Neutrophil (primary cell): ENCODE data around the gene GPR143.

Experiments used
- H3K27ac ChIP-seq: fragments of 200-600 bp; sonication (generic); 2 replicates; pipeline ENCODE4 v1.5.1; 2016; ENCODE audit warnings: mild to moderate bottlenecking, moderate library complexity
- H3K27me3 ChIP-seq: fragments of 200-600 bp; sonication (generic); 2 replicates; pipeline ENCODE4 v1.6.0; 2016; ENCODE audit warnings: mild to moderate bottlenecking
- H3K36me3 ChIP-seq: fragments of 200-600 bp; sonication (generic); 2 replicates; pipeline ENCODE4 v1.5.1; 2017
- H3K4me1 ChIP-seq, 2 experiments: fragments of 200-600 bp in 1 of 2; sonication (generic) in 1 of 2; 1 replicate in 1 of 2; 2 replicates in 1 of 2; pipeline versions ENCODE4 v1.5.1 to v1.6.1; 2013 to 2016; ENCODE audit warnings: low read depth in 1 of 2, low read length in 1 of 2, mild to moderate bottlenecking in 1 of 2, moderate library complexity in 1 of 2; ENCODE audit not compliant: control insufficient read depth in 1 of 2, insufficient read depth in 1 of 2
- H3K4me3 ChIP-seq, 2 experiments: fragments of 200-600 bp in 1 of 2; sonication (generic) in 1 of 2; 1 replicate in 1 of 2; 2 replicates in 1 of 2; pipeline ENCODE4 v1.5.1; 2013 to 2016; ENCODE audit warnings: low read depth in 1 of 2, low read length in 1 of 2, mild to moderate bottlenecking in 1 of 2, moderate library complexity in 1 of 2
- H3K9me3 ChIP-seq: fragments of 200-600 bp; sonication (generic); 2 replicates; pipeline ENCODE4 v1.5.1; 2016
- TF ChIP-seq, protein P1 (sequence below): fragments of 200-600 bp; sonication (generic); IDR thresholded peaks from 2 replicates; pipeline ENCODE4 v1.5.1; 2016; ENCODE audit warnings: antibody characterized with exemption

The GPR143 gene

DNA sequence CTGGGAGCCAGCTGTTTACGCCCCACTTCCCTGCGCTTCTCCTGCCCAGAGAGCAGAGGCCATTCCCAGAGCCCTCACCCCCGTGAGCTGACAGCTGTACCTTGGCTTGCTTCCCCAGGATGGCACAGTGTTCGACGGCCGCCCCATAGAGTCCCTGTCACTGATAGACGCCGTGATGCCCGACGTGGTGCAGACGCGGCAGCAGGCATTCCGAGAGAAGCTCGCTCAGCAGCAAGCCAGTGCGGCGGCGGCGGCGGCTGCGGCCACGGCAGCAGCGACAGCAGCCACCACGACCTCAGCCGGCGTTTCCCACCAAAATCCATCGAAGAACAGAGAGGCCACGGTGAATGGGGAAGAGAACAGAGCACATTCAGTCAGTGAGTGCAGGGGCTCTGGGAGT, 77.7 kb downstream of the GPR143 start:
- peaks cover 42% of the 10 kb centered on the region for H3K36me3 ChIP-seq
- no peaks in the 10 kb centered on the region for H3K4me1 ChIP-seq
- no peak overlapping the region for H3K4me3 ChIP-seq
- H3K9me3 ChIP-seq: no peaks in the 10 kb centered on the region
- TF ChIP-seq, protein P1, sequence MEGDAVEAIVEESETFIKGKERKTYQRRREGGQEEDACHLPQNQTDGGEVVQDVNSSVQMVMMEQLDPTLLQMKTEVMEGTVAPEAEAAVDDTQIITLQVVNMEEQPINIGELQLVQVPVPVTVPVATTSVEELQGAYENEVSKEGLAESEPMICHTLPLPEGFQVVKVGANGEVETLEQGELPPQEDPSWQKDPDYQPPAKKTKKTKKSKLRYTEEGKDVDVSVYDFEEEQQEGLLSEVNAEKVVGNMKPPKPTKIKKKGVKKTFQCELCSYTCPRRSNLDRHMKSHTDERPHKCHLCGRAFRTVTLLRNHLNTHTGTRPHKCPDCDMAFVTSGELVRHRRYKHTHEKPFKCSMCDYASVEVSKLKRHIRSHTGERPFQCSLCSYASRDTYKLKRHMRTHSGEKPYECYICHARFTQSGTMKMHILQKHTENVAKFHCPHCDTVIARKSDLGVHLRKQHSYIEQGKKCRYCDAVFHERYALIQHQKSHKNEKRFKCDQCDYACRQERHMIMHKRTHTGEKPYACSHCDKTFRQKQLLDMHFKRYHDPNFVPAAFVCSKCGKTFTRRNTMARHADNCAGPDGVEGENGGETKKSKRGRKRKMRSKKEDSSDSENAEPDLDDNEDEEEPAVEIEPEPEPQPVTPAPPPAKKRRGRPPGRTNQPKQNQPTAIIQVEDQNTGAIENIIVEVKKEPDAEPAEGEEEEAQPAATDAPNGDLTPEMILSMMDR: no peak
- no peaks in the 10 kb centered on the region for H3K27me3 ChIP-seq
- no peak overlapping the region for H3K27ac ChIP-seq

DNA sequence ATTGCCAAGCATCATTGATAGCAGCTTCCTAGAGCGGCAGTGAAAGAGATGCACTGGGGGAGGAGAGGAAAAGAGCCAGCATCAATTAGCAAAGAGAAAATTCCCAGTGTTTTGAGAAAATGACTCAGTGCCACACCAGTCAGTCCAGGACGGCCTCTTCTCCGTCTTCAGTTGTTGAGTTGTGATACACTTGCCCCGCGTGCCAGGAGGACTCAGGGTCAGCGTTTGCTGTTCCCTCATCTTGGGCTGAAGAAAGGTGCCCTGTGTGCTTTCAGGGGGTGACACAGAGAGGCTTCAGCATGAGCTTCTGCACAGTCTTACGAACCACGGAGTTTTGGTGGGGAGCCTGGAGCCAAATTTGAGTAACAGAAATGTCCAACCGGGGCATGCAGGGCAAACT, 82.3 kb downstream of the GPR143 start:
- no peaks in the 10 kb centered on the region for H3K9me3 ChIP-seq
- H3K4me1 ChIP-seq: no peaks in the 10 kb centered on the region
- H3K4me3 ChIP-seq: no peak overlapping the region
- TF ChIP-seq, protein P1: no peak
- no peaks in the 10 kb centered on the region for H3K27me3 ChIP-seq
- no peak overlapping the region for H3K27ac ChIP-seq
- H3K36me3 ChIP-seq: peaks cover 14% of the 10 kb centered on the region

DNA sequence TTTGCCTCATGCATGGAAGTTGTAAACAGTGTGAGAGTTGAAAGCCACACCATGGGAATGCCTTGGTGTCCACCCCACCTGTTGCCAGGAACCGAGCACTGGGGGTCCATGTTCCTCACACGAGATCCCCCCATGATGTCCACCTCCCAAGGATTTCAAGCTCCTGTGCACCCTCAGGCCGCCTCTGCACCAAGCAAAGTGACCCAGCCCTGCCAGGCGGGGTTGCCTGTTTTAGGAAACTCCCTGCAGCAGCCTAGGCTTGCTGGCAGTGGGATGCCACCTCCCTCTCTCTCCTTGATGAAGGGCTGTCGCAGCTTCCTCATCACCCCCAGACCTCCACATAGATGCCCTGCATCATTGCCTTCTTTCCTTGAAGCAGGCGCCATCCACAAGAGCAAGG, 82.8 kb downstream of the GPR143 start:
- H3K27me3 ChIP-seq: no peaks in the 10 kb centered on the region
- TF ChIP-seq, protein P1: no peak
- H3K36me3 ChIP-seq: peaks cover 10% of the 10 kb centered on the region
- H3K27ac ChIP-seq: no peak overlapping the region
- no peaks in the 10 kb centered on the region for H3K9me3 ChIP-seq
- no peaks in the 10 kb centered on the region for H3K4me1 ChIP-seq
- no peak overlapping the region for H3K4me3 ChIP-seq

DNA sequence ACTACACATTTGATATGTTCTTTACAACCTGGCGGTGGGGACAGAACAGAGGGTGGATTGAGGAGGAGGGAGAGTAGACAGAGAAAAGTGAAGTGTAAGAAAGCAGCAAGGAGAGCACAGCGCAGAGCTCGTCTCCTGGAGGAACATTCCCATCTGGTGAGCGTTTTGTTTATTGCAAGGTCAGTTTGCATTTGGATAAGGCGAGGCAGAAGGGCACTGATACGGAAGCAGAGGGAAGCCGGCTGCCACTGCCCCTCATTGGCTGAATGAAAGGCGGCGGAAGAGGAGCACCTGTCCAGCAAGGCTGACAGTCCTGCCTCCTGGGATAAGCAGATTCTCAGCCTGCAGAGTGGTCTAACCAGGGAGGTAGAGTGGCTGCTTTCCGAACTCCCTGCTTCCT, 83.2 kb downstream of the GPR143 start:
- H3K4me1 ChIP-seq: no peaks in the 10 kb centered on the region
- H3K27me3 ChIP-seq: no peaks in the 10 kb centered on the region
- TF ChIP-seq, protein P1: no peak
- no peaks in the 10 kb centered on the region for H3K9me3 ChIP-seq
- H3K4me3 ChIP-seq: no peak overlapping the region
- peaks cover 8% of the 10 kb centered on the region for H3K36me3 ChIP-seq
- H3K27ac ChIP-seq: no peak overlapping the region

DNA sequence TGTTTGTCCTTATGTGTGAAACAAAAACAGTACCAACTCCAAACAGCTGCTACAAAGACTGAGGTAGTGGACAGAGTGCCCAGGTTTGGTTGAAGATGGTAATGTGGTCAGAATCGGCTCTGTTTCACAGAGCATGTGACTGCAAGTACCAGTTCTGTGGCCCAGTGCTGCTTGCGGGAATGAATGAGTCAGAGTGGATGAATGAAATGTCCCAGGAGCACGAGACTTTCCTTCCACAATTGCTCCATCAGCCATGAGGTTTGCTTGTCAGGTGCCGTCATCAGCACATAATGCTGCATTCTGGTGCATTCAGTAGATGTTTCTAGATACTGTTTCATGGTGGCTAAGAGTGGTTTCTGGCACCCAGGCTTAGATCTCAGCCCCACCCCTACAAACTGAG, 84.2 kb downstream of the GPR143 start:
- TF ChIP-seq, protein P1: no peak
- peaks cover 8% of the 10 kb centered on the region for H3K36me3 ChIP-seq
- H3K4me1 ChIP-seq: no peaks in the 10 kb centered on the region
- no peak overlapping the region for H3K4me3 ChIP-seq
- no peaks in the 10 kb centered on the region for H3K9me3 ChIP-seq
- no peaks in the 10 kb centered on the region for H3K27me3 ChIP-seq
- no peak overlapping the region for H3K27ac ChIP-seq

DNA sequence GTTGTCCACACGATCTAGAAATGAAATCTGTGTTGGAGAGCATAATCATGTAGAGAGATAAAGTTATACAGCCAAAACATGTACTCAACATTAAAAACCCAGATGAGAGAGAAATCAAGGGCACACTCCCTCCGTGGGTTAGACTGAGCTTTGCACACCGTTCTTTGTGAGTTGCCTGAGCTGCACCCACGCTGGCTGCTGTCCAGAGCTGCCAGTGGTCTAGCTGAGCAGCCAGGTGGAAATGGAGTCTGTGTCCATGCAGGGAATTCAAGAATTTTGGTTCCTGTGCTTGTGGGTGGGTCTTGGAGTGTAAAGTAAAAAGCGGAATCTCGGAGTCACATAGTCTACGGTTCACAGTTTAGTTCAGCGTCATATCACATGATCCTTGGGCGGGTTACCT, 84.6 kb downstream of the GPR143 start:
- Histone ChIP-seq H3K36me3 (peaks cover 8% of the 10 kb centered on the region), H3K4me3 (no peak overlapping the region), H3K4me1 (no peaks in the 10 kb centered on the region), H3K27me3 (no peaks in the 10 kb centered on the region), H3K27ac (no peak overlapping the region), H3K9me3 (no peaks in the 10 kb centered on the region)
- TF ChIP-seq, protein P1: no peak
